ACHN (cell line): ENCODE data around the gene ZNF708.
"Not testable (repeated sequence)": the region's sequence is repeated elsewhere in the genome, so short reads cannot be mapped to it uniquely, and the experiment has no call there.

ENCODE experiments used
- DNase-seq: peaks from one replicate; pipeline ENCODE4 v3.0.0-alpha.2; 2015
- in situ Hi-C: cut with HindIII; loops from 2 replicates; pipeline ENCODE4 v1.10.0; 2017; ENCODE audit warnings: low sequenced_read_pairs, low pct_ligation_motif_present, low pct_unique_long_range_greater_than_20kb

The ZNF708 gene

GRCh38 chr19:21328885-21329605 is at the start of gene ZNF708:
Gene ZNF708 (minus strand): TSS chr19:21329410. CDS start chr19:21329212, 198 bp downstream.
- peak; percentile 89 for DNase-seq
- in situ Hi-C loops = no loop called here

GRCh38 chr19:21362291-21362690 is 33.1 kb upstream of the ZNF708 start:
- DNase-seq = no peak
- in situ Hi-C loops = no loop called here

- DNase-seq = peak; percentile 84
- in situ Hi-C loops = no loop called here
Measured at GRCh38 chr19:21358768-21359451, 29.7 kb upstream of the ZNF708 start, which contains the start of gene ZNF738. Gene ZNF738 (plus strand): TSS chr19:21359000. CDS start chr19:21359141, 141 bp downstream.

- in situ Hi-C loops = no loop called here
- no peak for DNase-seq
Measured at GRCh38 chr19:21352830-21353229, 23.6 kb upstream of the ZNF708 start.

GRCh38 chr19:21344841-21345240 is 15.6 kb upstream of the ZNF708 start:
- DNase-seq, in situ Hi-C loops: not testable (repeated sequence)

GRCh38 chr19:21335721-21336120 is 6.5 kb upstream of the ZNF708 start:
- DNase-seq = no peak
- in situ Hi-C loops = no loop called here

GRCh38 chr19:21328406-21328805 is 804 bp downstream of the ZNF708 start:
- in situ Hi-C loops = no loop called here
- DNase-seq = no peak

- no peak for DNase-seq
- in situ Hi-C loops = no loop called here
Measured at GRCh38 chr19:21326169-21326568, 3.0 kb downstream of the ZNF708 start.

- DNase-seq = no peak
- in situ Hi-C loops = no loop called here
Measured at GRCh38 chr19:21323000-21323399, 6.2 kb downstream of the ZNF708 start.

GRCh38 chr19:21322528-21322927 is 6.7 kb downstream of the ZNF708 start:
- no peak for DNase-seq
- in situ Hi-C loops = no loop called here

GRCh38 chr19:21321996-21322395 is 7.2 kb downstream of the ZNF708 start:
- DNase-seq = no peak
- in situ Hi-C loops = no loop called here

- in situ Hi-C loops = no loop called here
- DNase-seq = no peak
Measured at GRCh38 chr19:21321134-21321533, 8.1 kb downstream of the ZNF708 start.

GRCh38 chr19:21317821-21318220 is 11.4 kb downstream of the ZNF708 start:
- DNase-seq = no peak
- in situ Hi-C loops = no loop called here

GRCh38 chr19:21314676-21315075 is 14.5 kb downstream of the ZNF708 start:
- in situ Hi-C loops = no loop called here
- DNase-seq = no peak

- DNase-seq, in situ Hi-C loops: not testable (repeated sequence)
Measured at GRCh38 chr19:21312807-21313206, 16.4 kb downstream of the ZNF708 start.

GRCh38 chr19:21308773-21309172 is 20.4 kb downstream of the ZNF708 start:
- DNase-seq = no peak
- in situ Hi-C loops = no loop called here

- in situ Hi-C loops, DNase-seq: not testable (repeated sequence)
Measured at GRCh38 chr19:21306881-21307479, 22.2 kb downstream of the ZNF708 start.

GRCh38 chr19:21293768-21294167 is 35.4 kb downstream of the ZNF708 start:
- DNase-seq, in situ Hi-C loops: not testable (repeated sequence)

- DNase-seq = no peak
- in situ Hi-C loops = no loop called here
Measured at GRCh38 chr19:21269813-21270212, 59.4 kb downstream of the ZNF708 start.
